Esophagus squamous epithelium (tissue), 5 donors: ENCODE results near the gene MALT1. TPM values are rescaled to one million over a fixed set of nuclear protein-coding genes. Genes with fewer than 3 reads are reported as not detected.

Experiments
- DNase-seq: peaks from one replicate; lab custom pipeline; 2025; lab: John Stamatoyannopoulos, UW
- H3K27ac ChIP-seq, 4 donors: fragments of 200-600 bp; sonication (generic); one replicate each; pipeline ENCODE4 v1.5.1; 2016 to 2019; ENCODE audit warnings: mild to moderate bottlenecking in 1 of 4
- H3K27me3 ChIP-seq, 4 donors: fragments of 200-600 bp; sonication (generic); 1 replicate in 3 of 4; 2 replicates in 1 of 4; pipeline versions ENCODE4 v1.5.1 to v1.6.0; 2017 to 2021; ENCODE audit warnings: antibody characterized with exemption in 1 of 4
- H3K36me3 ChIP-seq, 3 donors: fragments of 200-600 bp; sonication (generic); one replicate each; pipeline ENCODE4 v1.5.1; 2016 to 2019
- H3K4me1 ChIP-seq, 3 donors: fragments of 200-600 bp; sonication (generic); one replicate each; pipeline ENCODE4 v1.5.1; 2017 to 2019
- H3K4me3 ChIP-seq, 4 donors: fragments of 200-600 bp; sonication (generic); 1 replicate in 3 of 4; 2 replicates in 1 of 4; pipeline ENCODE4 v1.5.1; 2016 to 2019; ENCODE audit warnings: mild to moderate bottlenecking in 2 of 4, moderate library complexity in 1 of 4
- H3K9me3 ChIP-seq, 3 donors: fragments of 200-600 bp; sonication (generic); one replicate each; pipeline ENCODE4 v1.5.1; 2016 to 2019
- CTCF ChIP-seq, 6 experiments: fragments of 450-650 bp in 4 of 6; fragments of 200-600 bp in 2 of 6; sonication (generic) in 2 of 6; IDR thresholded peaks; one replicate each; pipeline ENCODE4 v1.5.1; 2016 to 2019; ENCODE audit warnings: antibody characterized with exemption in 6 of 6, mild to moderate bottlenecking in 4 of 6, moderate library complexity in 4 of 6
- POLR2A ChIP-seq, 4 donors: fragments of 450-650 bp; IDR thresholded peaks; one replicate each; pipeline ENCODE4 v1.6.1; 2017; ENCODE audit warnings: antibody characterized with exemption in 4 of 4, mild to moderate bottlenecking in 4 of 4, moderate library complexity in 3 of 4
- WGBS, 2 donors: methylation state at CpG; one replicate each; pipeline ENCODE4 v1.1.5; 2018; 5-methylcytosine and 5-hydroxymethylcytosine counted together
- intact Hi-C: fragments of 100-400 bp; cut with DNase I; formaldehyde crosslinking; loops from one replicate; pipeline ENCODE4 v1.15.0; 2022
- total RNA-seq, 4 donors: library from RNA; depleted of rRNA; stranded (reverse); fragments of >200 nt; gene quantifications; one replicate each; pipeline ENCODE4 v1.1.0, GENCODE V29; 2016
- donor health status: DM: yes; HTN: yes; CAD: no.

Gene MALT1
- total RNA-seq, 4 donors from 2014 or later = 25.2 to 48.6 (median 30.7) TPM

- intact Hi-C loops = no loop called here
- Histone ChIP-seq H3K4me1 (no peaks in the 10 kb centered on the region), H3K27me3 (no peaks in the 10 kb centered on the region), H3K27ac (no peak overlapping the region), H3K36me3 (peaks cover 0 to 95% (median 0%) of the 10 kb centered on the region in 3 donors), H3K9me3 (no peaks in the 10 kb centered on the region), H3K4me3 (no peak overlapping the region)
- TF ChIP-seq CTCF (IDR thresholded peaks at IDR 0.05) = no peak
- DNase-seq = no peak
- 79 to 92% methylated on average over 9 of the region's 9 CpGs for WGBS, 2 donors
Observed at GRCh38 chr18:58721566-58722239, 50.4 kb downstream of the MALT1 start.

GRCh38 chr18:58723810-58724602 lies 52.7 kb downstream of the MALT1 start:
- Histone ChIP-seq H3K4me1 (no peaks in the 10 kb centered on the region), H3K4me3 (no peak overlapping the region), H3K27ac (no peak overlapping the region), H3K36me3 (peaks cover 0 to 93% (median 0%) of the 10 kb centered on the region in 3 donors), H3K9me3 (no peaks in the 10 kb centered on the region), H3K27me3 (no peaks in the 10 kb centered on the region)
- 68 to 76% methylated on average over 3 of the region's 3 CpGs for WGBS, 2 donors
- no peak for DNase-seq
- intact Hi-C loops = no loop called here
- TF ChIP-seq POLR2A (IDR thresholded peaks at IDR 0.05) (no peak), CTCF (IDR thresholded peaks at IDR 0.05) (no peak)

- intact Hi-C loops = no loop called here
- TF ChIP-seq CTCF (IDR thresholded peaks at IDR 0.05) = no peak
- no peak for TF ChIP-seq POLR2A (IDR thresholded peaks at IDR 0.05)
- no peaks in the 10 kb centered on the region for H3K9me3 ChIP-seq
- peaks cover 0 to 86% (median 0%) of the 10 kb centered on the region in 3 donors for H3K36me3 ChIP-seq
- no peak for DNase-seq
- H3K27ac ChIP-seq = no peak overlapping the region
- H3K27me3 ChIP-seq = no peaks in the 10 kb centered on the region
- H3K4me3 ChIP-seq = no peak overlapping the region
- no peaks in the 10 kb centered on the region for H3K4me1 ChIP-seq
- WGBS, 2 donors = 91 to 97% methylated on average over 6 of the region's 6 CpGs
Observed at GRCh38 chr18:58726671-58727070, 55.4 kb downstream of the MALT1 start.

GRCh38 chr18:58727776-58728500 lies 56.7 kb downstream of the MALT1 start:
- H3K4me1 ChIP-seq = no peaks in the 10 kb centered on the region
- no peak for DNase-seq
- H3K4me3 ChIP-seq = no peak overlapping the region
- peaks cover 0 to 82% (median 0%) of the 10 kb centered on the region in 3 donors for H3K36me3 ChIP-seq
- H3K27ac ChIP-seq = no peak overlapping the region
- no peaks in the 10 kb centered on the region for H3K9me3 ChIP-seq
- no peaks in the 10 kb centered on the region for H3K27me3 ChIP-seq
- WGBS, 2 donors = 91 to 92% methylated on average over 6 of the region's 6 CpGs
- intact Hi-C loops = no loop called here
- TF ChIP-seq CTCF (IDR thresholded peaks at IDR 0.05) (no peak), POLR2A (IDR thresholded peaks at IDR 0.05) (no peak)
